ENCODE results near the gene FYTTD1. TPM values are rescaled to one million over a fixed set of nuclear protein-coding genes. Genes with fewer than 3 reads are reported as not detected.

The FYTTD1 gene
- total RNA-seq, 1 donor from 2014 or later: 50.8 TPM

GRCh38 chr3:197787412-197787811 lies 37.7 kb downstream of the FYTTD1 start:
- Mint-ChIP-seq H3K9me3 (ENCODE audit: low read depth) (no peaks in the 10 kb centered on the region), H3K36me3 (ENCODE audit: insufficient read depth) (peaks cover 3% of the 10 kb centered on the region), H3K4me1 (ENCODE audit: low read depth) (peaks cover 10% of the 10 kb centered on the region), H3K27me3 (no peaks in the 10 kb centered on the region), H3K27ac (peak overlapping the region; percentile 27), H3K4me3 (ENCODE audit: low read depth) (no peak overlapping the region)
- TF ChIP-seq CTCF (IDR thresholded peaks at IDR 0.05; ENCODE audit: unreplicated experiment): no peak
- DNase-seq (ENCODE audit: low spot score, unreplicated experiment): no peak

- no peaks in the 10 kb centered on the region for H3K9me3 Mint-ChIP-seq (ENCODE audit: low read depth)
- H3K27me3 Mint-ChIP-seq: no peaks in the 10 kb centered on the region
- no peak overlapping the region for H3K4me3 Mint-ChIP-seq (ENCODE audit: low read depth)
- peaks cover 17% of the 10 kb centered on the region for H3K4me1 Mint-ChIP-seq (ENCODE audit: low read depth)
- no peak for TF ChIP-seq CTCF (IDR thresholded peaks at IDR 0.05; ENCODE audit: unreplicated experiment)
- DNase-seq (ENCODE audit: low spot score, unreplicated experiment): no peak
- H3K36me3 Mint-ChIP-seq (ENCODE audit: insufficient read depth): peaks cover under 1% of the 10 kb centered on the region
- H3K27ac Mint-ChIP-seq: no peak overlapping the region
These were observed 39.6 kb downstream of the FYTTD1 start for GRCh38 chr3:197789309-197789708.

- H3K9me3 Mint-ChIP-seq (ENCODE audit: low read depth): no peaks in the 10 kb centered on the region
- no peaks in the 10 kb centered on the region for H3K36me3 Mint-ChIP-seq (ENCODE audit: insufficient read depth)
- H3K27me3 Mint-ChIP-seq: no peaks in the 10 kb centered on the region
- H3K4me3 Mint-ChIP-seq (ENCODE audit: low read depth): peak overlapping the region; percentile 97
- no peak for DNase-seq (ENCODE audit: low spot score, unreplicated experiment)
- H3K27ac Mint-ChIP-seq: peak overlapping the region; percentile 91
- peaks cover 17% of the 10 kb centered on the region for H3K4me1 Mint-ChIP-seq (ENCODE audit: low read depth)
- no peak for TF ChIP-seq CTCF (IDR thresholded peaks at IDR 0.05; ENCODE audit: unreplicated experiment)
These were observed 40.4 kb downstream of the FYTTD1 start for GRCh38 chr3:197790033-197790432.

GRCh38 chr3:197791113-197791891 lies 41.6 kb downstream of the FYTTD1 start, which contains the start of gene LRCH3:
Gene LRCH3 (plus strand): TSS chr3:197791254. CDS start chr3:197791279, 25 bp downstream.
- Mint-ChIP-seq H3K4me3 (ENCODE audit: low read depth) (peak within 1 kb of the TSS; percentile 97), H3K27ac (peak within 1 kb of the TSS; percentile 97), H3K36me3 (ENCODE audit: insufficient read depth) (peaks cover 1% of the 10 kb centered on the region), H3K4me1 (ENCODE audit: low read depth) (peaks cover 17% of the 10 kb centered on the region), H3K9me3 (ENCODE audit: low read depth) (no peaks in the 10 kb centered on the region), H3K27me3 (no peaks in the 10 kb centered on the region)
- TF ChIP-seq CTCF (IDR thresholded peaks at IDR 0.05; ENCODE audit: unreplicated experiment): no peak
- peak; percentile 89 for DNase-seq (ENCODE audit: low spot score, unreplicated experiment)

GRCh38 chr3:197791892-197792647 lies 42.4 kb downstream of the FYTTD1 start:
- H3K9me3 Mint-ChIP-seq (ENCODE audit: low read depth): no peaks in the 10 kb centered on the region
- H3K27me3 Mint-ChIP-seq: no peaks in the 10 kb centered on the region
- peak overlapping the region; percentile 97 for H3K4me3 Mint-ChIP-seq (ENCODE audit: low read depth)
- H3K27ac Mint-ChIP-seq: peak overlapping the region; percentile 97
- H3K4me1 Mint-ChIP-seq (ENCODE audit: low read depth): peaks cover 17% of the 10 kb centered on the region
- no peak for TF ChIP-seq CTCF (IDR thresholded peaks at IDR 0.05; ENCODE audit: unreplicated experiment)
- H3K36me3 Mint-ChIP-seq (ENCODE audit: insufficient read depth): peaks cover 1% of the 10 kb centered on the region
- DNase-seq (ENCODE audit: low spot score, unreplicated experiment): no peak

Data from progenitor cell of endocrine pancreas (in vitro differentiated cells).